Measurements from ENCODE around the gene AKIRIN1. TPM values are rescaled to one million over a fixed set of nuclear protein-coding genes. Genes with fewer than 3 reads are reported as not detected.

Gene AKIRIN1
- total RNA-seq, 1 donor from 2014 or later: 43.8 TPM

DNA sequence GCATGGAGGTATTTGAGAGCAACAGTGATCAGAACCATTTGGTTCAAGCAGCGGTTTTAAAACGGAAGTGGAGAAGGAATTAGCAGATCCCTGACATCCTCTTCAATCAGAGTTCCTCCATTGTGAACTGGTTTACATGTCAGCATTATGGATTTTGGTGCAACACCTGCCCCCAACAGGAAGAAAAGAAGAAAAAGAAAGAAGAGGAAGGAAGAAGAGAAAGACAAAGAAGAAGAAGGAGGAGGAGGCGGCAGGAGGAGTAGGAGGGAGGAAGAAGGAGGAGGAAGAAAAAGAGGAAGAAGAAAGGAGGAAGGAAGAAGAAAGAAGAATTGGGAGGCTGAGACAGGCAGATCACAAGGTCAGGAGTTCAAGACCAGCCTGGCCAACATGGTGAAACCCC is 52.4 kb downstream of the AKIRIN1 start:
- Histone ChIP-seq H3K27me3 (ENCODE audit: low read depth) (no peaks in the 10 kb centered on the region), H3K9me3 (no peaks in the 10 kb centered on the region), H3K4me1 (no peaks in the 10 kb centered on the region), H3K36me3 (peaks cover 35% of the 10 kb centered on the region), H3K4me3 (no peak overlapping the region), H3K27ac (no peak overlapping the region)
- DNase-seq: no peak
- no peak for ATAC-seq
- TF ChIP-seq CTCF (IDR thresholded peaks at IDR 0.05): no peak
- intact Hi-C loops (cut with DNase I): no loop called here

GRCh38 chr1:39044762-39045161 is 53.7 kb downstream of the AKIRIN1 start:
- no peak overlapping the region for H3K4me3 ChIP-seq
- DNase-seq (peak; percentile 4), ATAC-seq (peak in 1 of 2 donors; percentile 44)
- no peaks in the 10 kb centered on the region for H3K4me1 ChIP-seq
- peaks cover 34% of the 10 kb centered on the region for H3K36me3 ChIP-seq
- H3K9me3 ChIP-seq: no peaks in the 10 kb centered on the region
- intact Hi-C loops (cut with DNase I): no loop called here
- TF ChIP-seq CTCF (IDR thresholded peaks at IDR 0.05): no peak
- H3K27me3 ChIP-seq (ENCODE audit: low read depth): no peaks in the 10 kb centered on the region
- no peak overlapping the region for H3K27ac ChIP-seq

- no peak overlapping the region for H3K4me3 ChIP-seq
- H3K4me1 ChIP-seq: no peaks in the 10 kb centered on the region
- intact Hi-C loops (cut with DNase I): no loop called here
- no peak overlapping the region for H3K27ac ChIP-seq
- H3K36me3 ChIP-seq: peaks cover 33% of the 10 kb centered on the region
- TF ChIP-seq CTCF (IDR thresholded peaks at IDR 0.05): no peak
- peak; percentile 10 for DNase-seq
- H3K27me3 ChIP-seq (ENCODE audit: low read depth): no peaks in the 10 kb centered on the region
- no peak for ATAC-seq
- no peaks in the 10 kb centered on the region for H3K9me3 ChIP-seq
These were observed 54.2 kb downstream of the AKIRIN1 start for GRCh38 chr1:39045231-39045630.

DNA sequence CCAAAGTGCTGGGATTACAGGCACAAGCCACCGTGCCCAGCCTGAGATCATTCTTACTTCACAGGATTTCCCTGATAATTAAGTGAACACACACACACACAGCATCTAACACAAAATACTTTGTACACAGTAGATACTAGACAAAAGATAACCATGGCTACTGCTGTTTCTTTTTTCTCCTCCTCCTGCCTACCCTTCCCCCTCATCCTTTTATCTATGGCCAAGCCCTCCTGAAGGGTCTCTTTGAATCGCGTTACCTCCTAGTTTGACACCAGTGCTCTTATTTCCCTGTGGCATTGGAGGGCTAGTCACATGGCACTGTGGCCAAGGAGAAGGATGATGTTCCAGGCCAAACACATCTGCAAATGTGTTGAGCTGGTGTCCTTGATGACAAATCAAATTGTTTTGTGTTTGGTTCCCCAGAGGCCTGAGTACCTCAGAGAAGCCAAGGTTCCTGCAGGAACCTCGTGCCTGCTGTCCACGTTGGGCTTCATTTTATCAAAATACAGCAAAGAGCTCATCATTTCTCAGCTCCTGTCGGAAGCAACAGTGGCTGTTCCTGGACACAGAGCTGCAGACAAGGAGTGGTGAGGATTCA is 55.6 kb downstream of the AKIRIN1 start:
- H3K9me3 ChIP-seq: no peaks in the 10 kb centered on the region
- peak overlapping the region; percentile 60 for H3K27ac ChIP-seq
- DNase-seq (peak; percentile 2), ATAC-seq (no peak)
- H3K27me3 ChIP-seq (ENCODE audit: low read depth): no peaks in the 10 kb centered on the region
- H3K36me3 ChIP-seq: peaks cover 19% of the 10 kb centered on the region
- TF ChIP-seq CTCF (IDR thresholded peaks at IDR 0.05): no peak
- H3K4me1 ChIP-seq: no peaks in the 10 kb centered on the region
- H3K4me3 ChIP-seq: no peak overlapping the region
- intact Hi-C loops (cut with DNase I): no loop called here

DNA sequence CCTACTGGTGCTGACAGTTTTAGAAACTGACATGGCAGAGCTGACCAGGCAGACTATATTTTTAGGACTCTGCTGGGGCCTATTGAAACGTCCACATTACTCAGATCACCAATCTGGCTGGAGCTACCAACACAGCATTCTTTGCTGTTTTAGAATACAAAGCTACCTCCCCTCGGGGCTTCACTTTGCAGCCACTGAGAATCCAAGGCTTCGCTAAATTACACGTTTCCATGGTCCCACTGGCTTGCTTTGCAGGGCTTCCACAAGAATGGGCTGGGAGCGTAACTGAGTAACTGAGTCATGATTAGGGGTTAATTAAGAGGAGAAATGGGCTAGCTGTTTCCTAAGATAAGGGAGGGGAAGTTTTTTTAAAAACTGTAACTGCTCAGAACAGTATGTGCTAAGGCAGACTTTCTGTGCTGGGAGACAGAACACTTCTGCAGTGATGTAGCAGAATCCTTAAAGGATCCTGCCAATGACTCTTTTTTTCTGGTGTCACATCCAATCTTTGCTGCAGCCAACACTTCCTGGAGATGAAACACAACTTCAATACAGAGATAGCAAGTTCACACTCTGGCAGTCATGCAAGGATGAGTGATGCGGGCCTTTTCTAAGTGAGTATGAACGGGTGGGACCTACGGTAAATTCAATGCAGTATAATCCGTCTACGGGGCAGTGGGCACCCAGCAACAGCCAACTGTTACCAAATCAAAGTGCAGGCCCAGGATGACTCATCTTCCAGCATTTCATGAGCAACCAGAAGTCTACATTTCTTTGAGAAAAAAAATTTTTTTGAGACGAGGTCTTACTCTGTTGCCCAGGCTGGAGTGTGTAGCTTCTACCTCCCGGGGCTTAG is 56.5 kb downstream of the AKIRIN1 start:
- no peak overlapping the region for H3K4me3 ChIP-seq
- intact Hi-C loops (cut with DNase I): no loop called here
- no peak for TF ChIP-seq CTCF (IDR thresholded peaks at IDR 0.05)

More for the DNA sequence above, 56.5 kb downstream of the AKIRIN1 start:
- Histone ChIP-seq H3K9me3 (no peaks in the 10 kb centered on the region), H3K27ac (peak overlapping the region; percentile 60), H3K27me3 (ENCODE audit: low read depth) (no peaks in the 10 kb centered on the region), H3K36me3 (peaks cover 10% of the 10 kb centered on the region), H3K4me1 (no peaks in the 10 kb centered on the region)
- DNase-seq (peak; percentile 6), ATAC-seq (peak; percentile 52 to 71)

All from lower lobe of right lung (tissue), 2 donors.